WTC11 (cell line): ENCODE results near the gene SMG9.

ENCODE experiments used
- CREB1 ChIP-seq: sonication (generic); formaldehyde crosslinking; IDR thresholded peaks from 2 replicates; pipeline ENCODE4 v1.8.0; 2023; ENCODE audit warnings: mild to moderate bottlenecking, missing genetic modification reagents
- TF ChIP-seq, protein P1 (sequence below): fragments of 200-600 bp; IDR thresholded peaks from 2 replicates; pipeline ENCODE4 v1.8.0; 2022; ENCODE audit warnings: antibody characterized with exemption
- TF ChIP-seq, protein P2 (sequence below): sonication (generic); formaldehyde crosslinking; IDR thresholded peaks from 2 replicates; pipeline ENCODE4 v1.8.1; 2022; ENCODE audit warnings: low read depth, missing genetic modification reagents, borderline replicate concordance

- TF ChIP-seq, protein P1, sequence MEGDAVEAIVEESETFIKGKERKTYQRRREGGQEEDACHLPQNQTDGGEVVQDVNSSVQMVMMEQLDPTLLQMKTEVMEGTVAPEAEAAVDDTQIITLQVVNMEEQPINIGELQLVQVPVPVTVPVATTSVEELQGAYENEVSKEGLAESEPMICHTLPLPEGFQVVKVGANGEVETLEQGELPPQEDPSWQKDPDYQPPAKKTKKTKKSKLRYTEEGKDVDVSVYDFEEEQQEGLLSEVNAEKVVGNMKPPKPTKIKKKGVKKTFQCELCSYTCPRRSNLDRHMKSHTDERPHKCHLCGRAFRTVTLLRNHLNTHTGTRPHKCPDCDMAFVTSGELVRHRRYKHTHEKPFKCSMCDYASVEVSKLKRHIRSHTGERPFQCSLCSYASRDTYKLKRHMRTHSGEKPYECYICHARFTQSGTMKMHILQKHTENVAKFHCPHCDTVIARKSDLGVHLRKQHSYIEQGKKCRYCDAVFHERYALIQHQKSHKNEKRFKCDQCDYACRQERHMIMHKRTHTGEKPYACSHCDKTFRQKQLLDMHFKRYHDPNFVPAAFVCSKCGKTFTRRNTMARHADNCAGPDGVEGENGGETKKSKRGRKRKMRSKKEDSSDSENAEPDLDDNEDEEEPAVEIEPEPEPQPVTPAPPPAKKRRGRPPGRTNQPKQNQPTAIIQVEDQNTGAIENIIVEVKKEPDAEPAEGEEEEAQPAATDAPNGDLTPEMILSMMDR = no peak
- no peak for TF ChIP-seq CREB1 (CRISPR knock-in tag)
- TF ChIP-seq, protein P2, sequence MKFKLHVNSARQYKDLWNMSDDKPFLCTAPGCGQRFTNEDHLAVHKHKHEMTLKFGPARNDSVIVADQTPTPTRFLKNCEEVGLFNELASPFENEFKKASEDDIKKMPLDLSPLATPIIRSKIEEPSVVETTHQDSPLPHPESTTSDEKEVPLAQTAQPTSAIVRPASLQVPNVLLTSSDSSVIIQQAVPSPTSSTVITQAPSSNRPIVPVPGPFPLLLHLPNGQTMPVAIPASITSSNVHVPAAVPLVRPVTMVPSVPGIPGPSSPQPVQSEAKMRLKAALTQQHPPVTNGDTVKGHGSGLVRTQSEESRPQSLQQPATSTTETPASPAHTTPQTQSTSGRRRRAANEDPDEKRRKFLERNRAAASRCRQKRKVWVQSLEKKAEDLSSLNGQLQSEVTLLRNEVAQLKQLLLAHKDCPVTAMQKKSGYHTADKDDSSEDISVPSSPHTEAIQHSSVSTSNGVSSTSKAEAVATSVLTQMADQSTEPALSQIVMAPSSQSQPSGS (CRISPR knock-in tag) = no peak
Measured at GRCh38 chr19:43752287-43752875, 2.4 kb downstream of the SMG9 start.
